Activated T-helper 2 cell treated with anti-CD3 and anti-CD28 coated beads, Interferon-gamma antibody, Interleukin-2, Interleukin-4, amounts not matched to agents 10 μg/mL and 5 μg/mL and 100 μg/mL, durations not matched to agents 14 hours and 24 hours and 36 hours (primary cell): ENCODE results near the gene OR51Q1. TPM values are rescaled to one million over a fixed set of nuclear protein-coding genes. Genes with fewer than 3 reads are reported as not detected.

ENCODE experiments used
- DNase-seq: peaks from one replicate; pipeline ENCODE4 v3.0.0; 2021; ENCODE audit warnings: low spot score
- H3K27ac Mint-ChIP-seq: one replicate; pipeline ENCODE4 v1.8.0; 2021; ENCODE audit warnings: mixed read lengths
- H3K27me3 Mint-ChIP-seq: one replicate; pipeline ENCODE4 v1.8.0; 2021; ENCODE audit warnings: low read depth, mixed read lengths
- H3K36me3 Mint-ChIP-seq: one replicate; pipeline ENCODE4 v1.8.0; 2021; ENCODE audit warnings: low read depth, mixed read lengths
- H3K4me1 Mint-ChIP-seq: one replicate; pipeline ENCODE4 v1.8.0; 2021; ENCODE audit warnings: low read depth, mixed read lengths
- H3K4me3 Mint-ChIP-seq: one replicate; pipeline ENCODE4 v1.8.0; 2021; ENCODE audit warnings: low read depth, mild to moderate bottlenecking, moderate library complexity, mixed read lengths
- H3K9me3 Mint-ChIP-seq: one replicate; pipeline ENCODE4 v1.8.0; 2021; ENCODE audit warnings: mixed read lengths
- intact Hi-C: fragments of 100-400 bp; cut with micrococcal nuclease; formaldehyde crosslinking; loops from one replicate; pipeline ENCODE4 v1.15.1; 2023
- total RNA-seq: library from RNA; stranded (reverse); gene quantifications from 2 replicates; pipeline ENCODE4 v1.2.3, GENCODE V29; 2022

Gene OR51Q1
- total RNA-seq, result not detected in 2 replicates

DNA sequence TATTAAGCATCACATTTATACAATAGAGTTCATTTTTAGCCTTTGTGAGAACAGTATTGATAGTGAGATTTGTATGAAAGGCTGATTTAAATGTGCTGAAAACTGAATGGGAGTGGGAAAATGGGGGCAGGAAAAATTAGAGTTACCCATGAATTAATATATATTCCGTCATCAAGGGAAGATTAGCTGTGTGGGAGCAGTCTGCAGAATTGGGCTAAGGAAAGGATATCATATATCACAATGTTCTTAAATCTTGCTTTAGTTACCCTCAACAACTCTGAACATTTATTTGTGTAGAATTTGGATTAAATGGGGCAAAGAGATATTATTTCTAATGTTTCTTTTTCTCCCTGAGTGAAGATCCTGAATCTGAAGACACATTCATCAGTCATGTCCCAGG, at the start of gene OR51Q1:
Gene OR51Q1, plus strand, starts transcription at position 301 of the 400 bp plus-strand sequence. Its CDS starts 90 bp downstream, at position 391.
- Mint-ChIP-seq H3K36me3 (no peaks in the 10 kb centered on the region), H3K27me3 (no peaks in the 10 kb centered on the region)

DNA sequence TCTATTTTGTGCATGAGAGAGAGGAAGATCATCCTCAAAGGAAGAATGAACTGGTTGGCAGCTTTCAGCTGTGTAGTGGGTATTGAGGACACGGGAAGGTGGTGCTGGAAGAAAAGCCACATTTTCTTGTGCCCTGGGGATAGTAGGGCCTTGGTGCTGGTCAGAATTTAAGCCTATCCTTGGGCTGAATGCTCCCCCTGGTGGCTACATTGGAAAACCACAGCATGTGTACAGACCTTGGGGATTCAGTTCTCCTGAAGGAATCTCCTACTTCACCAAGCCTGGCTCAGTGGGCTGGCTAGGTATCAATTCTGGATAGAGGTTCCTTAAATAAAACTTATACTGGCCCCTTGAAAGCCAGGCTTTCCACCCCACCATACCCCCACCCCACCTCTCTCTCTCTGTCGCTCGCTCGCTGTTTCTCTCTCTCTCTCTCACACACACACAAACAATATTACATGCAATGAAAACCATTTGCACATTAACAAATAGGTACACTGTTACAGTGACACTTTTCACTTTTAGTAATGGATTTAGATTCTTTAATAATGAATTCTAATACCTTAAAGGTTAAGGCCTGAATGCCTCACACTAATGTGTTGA, 41.1 kb upstream of the OR51Q1 start:
- no peaks in the 10 kb centered on the region for H3K27me3 Mint-ChIP-seq

More for the DNA sequence above, at the start of gene OR51Q1:
- DNase-seq, result no peak
- H3K9me3 Mint-ChIP-seq, result no peaks in the 10 kb centered on the region
- H3K4me3 Mint-ChIP-seq, result no peak within 1 kb of the TSS
- H3K27ac Mint-ChIP-seq, result no peak within 1 kb of the TSS
- no peaks in the 10 kb centered on the region for H3K4me1 Mint-ChIP-seq
- intact Hi-C loops, result no loop called here

DNA sequence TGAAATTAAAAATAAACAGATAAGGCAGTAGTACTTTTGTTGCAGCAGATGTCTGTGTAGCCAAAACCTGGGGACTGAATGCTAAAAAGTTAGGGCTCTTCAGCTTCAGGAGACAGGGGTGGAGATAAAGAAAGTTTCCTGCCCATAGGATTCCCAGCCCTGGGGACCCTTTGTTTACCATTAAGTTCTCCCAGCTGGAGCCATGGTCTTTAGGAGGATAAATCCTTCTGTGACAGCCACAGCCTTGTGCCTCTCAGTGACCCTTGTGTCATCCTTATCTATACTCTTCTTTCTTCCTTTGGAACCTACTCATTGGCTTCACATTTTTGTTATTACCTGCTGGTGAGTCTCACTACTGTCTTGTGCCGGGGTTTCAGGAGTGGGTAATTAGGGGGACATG, 38.3 kb upstream of the OR51Q1 start, which contains the start of gene OR51M1:
Gene OR51M1, plus strand, starts transcription at position 237 of the 400 bp plus-strand sequence. CDS start 5,587 bp downstream, outside the sequence.
- H3K27ac Mint-ChIP-seq, result no peak within 1 kb of the TSS
- no peaks in the 10 kb centered on the region for H3K36me3 Mint-ChIP-seq
- no peaks in the 10 kb centered on the region for H3K9me3 Mint-ChIP-seq
- H3K4me1 Mint-ChIP-seq, result no peaks in the 10 kb centered on the region
- no peak within 1 kb of the TSS for H3K4me3 Mint-ChIP-seq
- H3K27me3 Mint-ChIP-seq, result no peaks in the 10 kb centered on the region
- no peak for DNase-seq
- intact Hi-C loops, result loop anchor here (5.0 kb wide), 1 partner anchor 746 kb away; the partner anchor contains the start of gene OR51D1

More for the DNA sequence above, 41.1 kb upstream of the OR51Q1 start:
- Mint-ChIP-seq H3K9me3 (no peaks in the 10 kb centered on the region), H3K27ac (no peak overlapping the region), H3K4me1 (no peaks in the 10 kb centered on the region), H3K36me3 (no peaks in the 10 kb centered on the region), H3K4me3 (no peak overlapping the region)
- intact Hi-C loops, result loop anchor here (1.0 to 5.0 kb wide), 2 partner anchors 257 to 744 kb away; partner anchors contain the start of gene OR51D1
- no peak for DNase-seq

GRCh38 chr11:5384335-5384734, 37.6 kb upstream of the OR51Q1 start:
- H3K27me3 Mint-ChIP-seq, result no peaks in the 10 kb centered on the region
- intact Hi-C loops, result loop anchor here (5.0 kb wide), 1 partner anchor 747 kb away; the partner anchor contains the start of gene OR51D1
- H3K36me3 Mint-ChIP-seq, result no peaks in the 10 kb centered on the region
- H3K4me1 Mint-ChIP-seq, result no peaks in the 10 kb centered on the region
- H3K4me3 Mint-ChIP-seq, result no peak overlapping the region
- H3K9me3 Mint-ChIP-seq, result no peaks in the 10 kb centered on the region
- no peak for DNase-seq
- H3K27ac Mint-ChIP-seq, result no peak overlapping the region

DNA sequence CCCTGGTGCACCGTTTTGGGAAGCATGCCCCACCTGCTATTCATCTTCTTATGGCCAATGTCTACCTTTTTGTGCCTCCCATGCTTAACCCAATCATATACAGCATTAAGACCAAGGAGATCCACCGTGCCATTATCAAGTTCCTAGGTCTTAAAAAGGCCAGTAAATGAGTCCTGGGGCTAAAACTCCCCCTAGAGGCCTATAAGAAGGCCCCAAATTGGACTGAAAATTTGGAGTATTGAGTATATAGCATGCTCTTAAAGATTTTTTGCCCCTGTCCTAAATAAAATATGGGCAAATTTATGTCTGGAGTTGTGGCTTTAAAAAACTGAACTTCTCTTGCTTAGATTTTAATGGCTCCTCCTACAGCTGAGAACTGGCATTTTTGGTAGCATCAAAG, 31.7 kb upstream of the OR51Q1 start:
- no peak for DNase-seq
- H3K27me3 Mint-ChIP-seq, result no peaks in the 10 kb centered on the region
- no peak overlapping the region for H3K4me3 Mint-ChIP-seq
- no peaks in the 10 kb centered on the region for H3K9me3 Mint-ChIP-seq
- H3K4me1 Mint-ChIP-seq, result no peaks in the 10 kb centered on the region
- intact Hi-C loops, result no loop called here
- H3K36me3 Mint-ChIP-seq, result no peaks in the 10 kb centered on the region
- no peak overlapping the region for H3K27ac Mint-ChIP-seq

- no peak overlapping the region for H3K27ac Mint-ChIP-seq
- no peaks in the 10 kb centered on the region for H3K9me3 Mint-ChIP-seq
- DNase-seq, result no peak
Measured at GRCh38 chr11:5394091-5394490, 27.8 kb upstream of the OR51Q1 start.

GRCh38 chr11:5398936-5399335, 23.0 kb upstream of the OR51Q1 start:
- intact Hi-C loops, result no loop called here
- no peak for DNase-seq
- Mint-ChIP-seq H3K36me3 (no peaks in the 10 kb centered on the region), H3K27me3 (no peaks in the 10 kb centered on the region), H3K4me3 (no peak overlapping the region), H3K4me1 (no peaks in the 10 kb centered on the region), H3K9me3 (no peaks in the 10 kb centered on the region), H3K27ac (no peak overlapping the region)

More at GRCh38 chr11:5394091-5394490, 27.8 kb upstream of the OR51Q1 start:
- no peaks in the 10 kb centered on the region for H3K4me1 Mint-ChIP-seq
- no peaks in the 10 kb centered on the region for H3K27me3 Mint-ChIP-seq
- H3K36me3 Mint-ChIP-seq, result no peaks in the 10 kb centered on the region
- intact Hi-C loops, result no loop called here
- no peak overlapping the region for H3K4me3 Mint-ChIP-seq

GRCh38 chr11:5405173-5405572, 16.7 kb upstream of the OR51Q1 start:
- no peaks in the 10 kb centered on the region for H3K4me1 Mint-ChIP-seq
- H3K27ac Mint-ChIP-seq, result no peak overlapping the region
- H3K9me3 Mint-ChIP-seq, result no peaks in the 10 kb centered on the region
- intact Hi-C loops, result no loop called here
- no peak overlapping the region for H3K4me3 Mint-ChIP-seq
- no peaks in the 10 kb centered on the region for H3K27me3 Mint-ChIP-seq
- no peaks in the 10 kb centered on the region for H3K36me3 Mint-ChIP-seq
- DNase-seq, result no peak

DNA sequence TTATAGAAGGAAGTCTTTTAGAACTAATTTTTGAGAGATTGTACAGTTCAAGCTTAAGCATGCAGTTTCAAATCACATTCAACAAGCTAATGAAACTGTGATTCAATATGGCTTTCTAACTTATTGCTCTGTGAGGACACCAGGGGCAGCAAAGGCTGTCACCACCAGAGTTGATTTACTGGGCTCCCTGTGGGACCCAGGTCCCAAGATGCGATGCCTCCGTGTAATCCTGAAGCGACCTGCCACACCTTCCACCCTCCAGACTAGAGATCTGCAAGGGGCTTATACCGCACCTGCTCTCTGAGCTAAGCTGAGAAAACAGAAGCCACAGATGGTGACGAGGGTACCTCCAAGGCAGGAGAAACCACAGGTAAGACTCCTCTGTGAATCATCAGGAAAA, 918 bp upstream of the OR51Q1 start:
- no peaks in the 10 kb centered on the region for H3K4me1 Mint-ChIP-seq
- no peak overlapping the region for H3K4me3 Mint-ChIP-seq
- no peak for DNase-seq
- no peak overlapping the region for H3K27ac Mint-ChIP-seq
- no peaks in the 10 kb centered on the region for H3K36me3 Mint-ChIP-seq
- H3K27me3 Mint-ChIP-seq, result no peaks in the 10 kb centered on the region
- H3K9me3 Mint-ChIP-seq, result no peaks in the 10 kb centered on the region
- intact Hi-C loops, result no loop called here

DNA sequence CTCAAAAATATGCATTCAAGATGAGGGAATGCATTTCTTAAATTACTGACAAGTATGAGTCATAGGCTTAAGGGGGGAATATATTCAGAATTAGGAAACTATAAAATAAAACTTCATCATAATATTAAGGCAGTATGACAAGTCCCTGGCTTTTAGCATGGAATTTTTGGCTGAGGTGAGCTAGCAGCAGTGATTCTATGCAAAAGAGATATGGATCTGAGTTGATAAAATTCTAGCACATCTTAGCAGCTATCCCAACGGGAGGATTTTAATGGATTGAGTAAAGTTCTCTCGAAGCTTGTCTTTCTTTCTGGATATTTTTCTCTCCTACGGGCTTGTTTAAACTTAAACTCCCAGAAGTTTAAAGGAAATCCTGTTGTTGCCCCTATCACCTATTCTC, 1.2 kb downstream of the OR51Q1 start:
- Mint-ChIP-seq H3K27me3 (no peaks in the 10 kb centered on the region), H3K36me3 (no peaks in the 10 kb centered on the region), H3K4me1 (no peaks in the 10 kb centered on the region), H3K4me3 (no peak overlapping the region), H3K27ac (no peak overlapping the region), H3K9me3 (no peaks in the 10 kb centered on the region)
- intact Hi-C loops, result no loop called here
- DNase-seq, result no peak

- H3K36me3 Mint-ChIP-seq, result no peaks in the 10 kb centered on the region
- no peak for DNase-seq
- no peaks in the 10 kb centered on the region for H3K9me3 Mint-ChIP-seq
- H3K27ac Mint-ChIP-seq, result no peak within 1 kb of the TSS
- no peaks in the 10 kb centered on the region for H3K4me1 Mint-ChIP-seq
- no peak within 1 kb of the TSS for H3K4me3 Mint-ChIP-seq
- H3K27me3 Mint-ChIP-seq, result no peaks in the 10 kb centered on the region
- intact Hi-C loops, result no loop called here
Measured at GRCh38 chr11:5441414-5441813, 19.5 kb downstream of the OR51Q1 start, which contains the start of gene OR51I1. Gene OR51I1, minus strand, starts transcription at chr11:5441514. Its CDS starts 0 bp downstream, at chr11:5441514.

GRCh38 chr11:5443835-5444393, 22.0 kb downstream of the OR51Q1 start:
- no peaks in the 10 kb centered on the region for H3K36me3 Mint-ChIP-seq
- no peaks in the 10 kb centered on the region for H3K4me1 Mint-ChIP-seq
- no peaks in the 10 kb centered on the region for H3K27me3 Mint-ChIP-seq
- H3K4me3 Mint-ChIP-seq, result no peak overlapping the region
- no peaks in the 10 kb centered on the region for H3K9me3 Mint-ChIP-seq
- DNase-seq, result no peak
- no peak overlapping the region for H3K27ac Mint-ChIP-seq
- intact Hi-C loops, result no loop called here

GRCh38 chr11:5449023-5449422, 27.1 kb downstream of the OR51Q1 start, which contains the start of gene OR51I2:
Gene OR51I2, plus strand, starts transcription at chr11:5449323. Its CDS starts 4,166 bp downstream, at chr11:5453489.
- no peak within 1 kb of the TSS for H3K4me3 Mint-ChIP-seq
- no peaks in the 10 kb centered on the region for H3K9me3 Mint-ChIP-seq
- no peak for DNase-seq
- no peaks in the 10 kb centered on the region for H3K27me3 Mint-ChIP-seq
- no peaks in the 10 kb centered on the region for H3K4me1 Mint-ChIP-seq
- H3K36me3 Mint-ChIP-seq, result no peaks in the 10 kb centered on the region
- intact Hi-C loops, result no loop called here
- no peak within 1 kb of the TSS for H3K27ac Mint-ChIP-seq
